Measurements from ENCODE around the gene CLDN4.
A peak's percentile ranks its signal among the peaks of the same experiment; 100 is the strongest.
"Not testable (repeated sequence)": the region's sequence is repeated elsewhere in the genome, so short reads cannot be mapped to it uniquely, and the experiment has no call there.

The CLDN4 gene

DNA sequence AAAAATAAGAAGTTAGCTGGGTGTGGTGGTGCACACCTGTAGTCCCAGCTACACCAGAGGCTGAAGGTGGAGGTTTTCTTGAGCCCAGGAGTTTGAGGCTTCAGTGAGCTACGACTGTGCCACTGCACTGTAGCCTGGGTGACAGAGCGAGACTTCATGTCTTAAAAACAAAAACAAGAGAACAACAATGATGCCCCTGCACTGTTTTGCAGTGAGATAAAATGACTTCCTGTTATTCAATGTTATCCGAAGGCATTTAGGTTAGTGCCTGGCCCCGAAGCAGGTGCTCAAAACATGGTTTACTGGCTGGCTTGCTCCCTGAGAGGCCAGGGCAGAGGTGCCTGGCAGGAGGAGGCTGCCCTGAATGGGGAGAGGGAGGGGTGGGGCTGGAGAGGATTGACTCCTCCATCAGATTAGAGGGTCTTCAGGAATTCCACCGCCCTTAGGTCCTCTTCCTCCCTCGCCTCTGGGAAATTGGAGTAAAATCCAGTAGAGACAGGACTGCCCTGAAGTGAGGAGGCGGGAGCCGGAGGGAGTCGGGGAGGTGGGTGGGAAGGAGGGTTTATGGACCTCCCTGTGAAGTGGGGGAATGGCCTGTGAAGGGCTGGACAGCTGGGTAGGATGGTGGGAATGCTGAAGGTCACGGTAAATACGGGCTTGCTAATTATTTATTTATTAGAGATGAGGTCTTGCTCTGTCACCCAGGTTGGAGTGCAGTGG is 6.8 kb upstream of the CLDN4 start:
- no peak for DNase-seq

DNA sequence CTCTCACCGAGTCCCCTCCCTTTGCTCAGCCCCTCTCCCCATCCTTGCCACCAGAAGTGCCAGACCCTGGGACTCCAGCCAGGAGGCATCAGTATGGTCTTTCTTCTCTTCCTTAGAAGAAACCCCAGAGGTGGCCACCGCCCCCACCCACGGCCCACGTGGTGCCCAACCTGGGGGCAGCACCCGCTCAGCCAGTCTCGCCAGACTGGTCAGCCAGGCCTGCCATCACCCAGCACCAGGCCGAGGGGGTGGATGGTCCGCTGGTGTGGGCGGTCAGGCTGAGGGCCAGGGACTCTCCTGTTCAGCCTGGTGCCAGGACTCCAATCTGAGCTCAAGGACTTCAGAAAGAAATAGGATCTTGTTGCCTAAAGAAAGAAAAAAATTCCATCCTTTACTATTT is 5.8 kb upstream of the CLDN4 start:
- no peak for DNase-seq

- no peak for DNase-seq
Measured at GRCh38 chr7:73827567-73828106, 3.2 kb upstream of the CLDN4 start.

DNA sequence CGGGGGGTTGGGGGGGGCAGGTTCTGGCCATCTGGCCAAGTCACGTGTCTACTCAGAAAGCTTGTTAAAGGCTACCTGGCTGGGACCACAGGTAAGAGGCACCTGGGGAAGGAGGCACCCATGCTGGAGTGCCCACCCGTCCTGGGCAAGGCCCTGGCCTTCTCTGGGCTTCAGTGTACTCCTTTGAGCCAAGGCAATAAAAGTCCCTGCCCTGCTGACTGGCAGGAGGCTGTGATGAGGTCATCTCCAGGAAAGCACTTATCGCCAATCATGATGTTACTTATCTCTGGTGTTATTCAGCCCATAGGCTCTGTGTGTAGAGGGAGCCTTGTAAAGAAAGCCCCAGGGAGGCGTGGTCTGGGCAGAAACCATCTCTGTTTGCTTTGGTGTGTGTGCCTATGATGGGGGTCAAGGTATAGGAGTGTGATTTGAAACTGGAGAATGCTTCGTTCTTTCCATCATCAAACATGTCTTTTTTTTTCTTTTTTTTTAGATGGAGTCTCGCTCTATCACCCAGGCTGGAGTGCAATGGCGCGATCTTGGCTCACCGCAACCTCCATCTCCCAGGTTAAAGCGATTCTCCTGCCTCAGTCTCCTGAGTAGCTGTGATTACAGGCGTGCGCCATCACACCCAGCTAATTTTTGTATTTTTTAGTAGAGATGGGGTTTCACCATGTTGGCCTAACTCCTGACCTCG is 2.5 kb upstream of the CLDN4 start:
- no peak for DNase-seq

- no peak for DNase-seq
Measured at GRCh38 chr7:73828972-73829371, 1.8 kb upstream of the CLDN4 start.

DNA sequence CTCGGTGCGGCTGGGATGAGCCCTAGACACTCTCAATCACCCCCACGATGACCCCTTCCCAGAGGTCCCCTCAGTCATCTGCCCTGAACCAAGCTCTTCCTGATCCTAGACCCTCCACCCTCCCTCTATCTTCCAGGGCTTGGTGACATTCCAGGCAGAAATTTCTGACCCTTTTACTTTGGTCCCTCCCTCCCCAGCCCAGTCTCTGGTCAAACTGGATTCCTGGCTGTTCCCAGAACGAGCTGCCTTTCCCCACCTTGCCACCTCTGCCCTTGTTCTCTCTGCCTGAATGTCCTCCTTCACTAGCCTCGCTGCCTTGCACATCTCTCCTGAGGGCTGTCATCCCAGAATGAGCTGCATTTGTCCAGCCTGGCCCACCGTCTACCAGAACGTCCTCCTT is 1.3 kb upstream of the CLDN4 start:
- DNase-seq, result no peak

GRCh38 chr7:73829921-73830680 is 695 bp upstream of the CLDN4 start:
- DNase-seq, result no peak

- no peak for DNase-seq
Measured at GRCh38 chr7:73831584-73831833, 713 bp downstream of the CLDN4 start.

GRCh38 chr7:73831834-73832651 is 1.2 kb downstream of the CLDN4 start:
- DNase-seq, result no peak

DNA sequence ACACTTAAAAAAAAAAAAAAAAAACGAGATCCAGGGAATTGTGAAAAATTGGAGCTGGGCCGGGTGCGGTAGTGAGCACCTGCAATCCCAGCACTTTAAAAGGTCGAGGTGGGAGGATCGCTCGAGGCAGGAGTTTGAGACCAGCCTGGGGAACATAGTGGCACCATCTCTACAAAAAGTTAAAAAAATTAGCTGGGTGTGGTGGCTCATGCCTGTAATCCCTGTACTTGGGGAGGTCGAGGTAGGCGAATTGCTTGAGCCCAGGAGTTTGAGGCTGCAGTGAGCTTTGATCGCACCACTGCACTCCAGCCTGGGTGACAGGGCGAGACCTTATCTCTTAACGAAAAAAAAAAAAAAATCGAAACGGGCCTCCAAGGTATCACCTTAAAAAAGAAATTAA is 2.0 kb downstream of the CLDN4 start:
- DNase-seq, result no peak

DNA sequence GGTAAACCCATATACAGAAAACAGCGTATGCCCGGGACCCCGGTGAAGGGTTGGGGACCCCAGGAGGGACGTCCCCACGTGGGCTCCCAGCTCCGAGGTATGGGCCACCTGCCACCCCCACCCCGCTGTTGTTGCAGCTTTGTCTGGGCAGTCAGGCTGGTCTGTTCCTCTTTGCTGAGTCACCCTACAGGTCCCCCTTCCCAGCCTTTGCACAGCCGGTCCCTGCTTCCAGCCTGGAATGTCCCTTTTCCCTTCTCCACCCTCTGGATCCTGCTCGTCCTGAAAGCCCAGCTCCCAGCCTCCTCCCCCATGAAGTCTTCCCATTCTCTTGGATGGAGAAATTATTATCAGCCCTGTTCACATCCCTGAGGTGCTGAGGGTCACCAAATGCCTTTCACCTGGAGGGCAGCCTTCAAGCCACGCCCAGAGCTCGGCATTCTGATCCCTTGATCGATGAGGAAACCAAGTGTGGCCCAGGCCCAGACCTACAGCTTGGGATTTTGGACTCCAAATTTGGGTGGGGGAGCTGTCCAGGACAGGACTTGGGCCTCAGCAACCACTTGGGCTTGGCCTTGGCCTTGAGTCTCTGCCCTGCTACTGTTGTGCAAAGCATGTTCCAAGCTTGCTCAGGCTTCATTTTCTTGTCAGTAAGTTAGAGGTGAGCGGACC is 2.6 kb downstream of the CLDN4 start:
- no peak for DNase-seq

- DNase-seq, result no peak
Measured at GRCh38 chr7:73834626-73835191, 3.9 kb downstream of the CLDN4 start.

DNA sequence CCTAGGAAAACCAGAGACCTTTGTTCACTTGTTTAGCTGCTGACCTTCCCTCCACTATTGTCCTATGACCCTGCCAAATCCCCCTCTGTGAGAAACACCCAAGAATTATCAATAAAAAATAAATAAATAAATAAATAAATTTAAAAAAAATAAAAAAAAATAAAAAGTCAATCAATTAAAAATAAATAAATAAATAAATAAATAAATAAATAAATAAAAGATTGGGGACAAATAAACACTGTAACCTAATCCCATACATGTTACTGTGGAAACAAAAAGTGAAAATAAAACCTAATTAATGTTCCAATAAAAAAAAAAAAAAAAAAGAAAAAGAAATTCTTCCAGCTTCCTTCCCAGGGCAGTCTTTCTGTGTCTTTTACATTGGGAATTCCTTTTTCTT is 6.4 kb downstream of the CLDN4 start:
- not testable (repeated sequence) for DNase-seq

DNA sequence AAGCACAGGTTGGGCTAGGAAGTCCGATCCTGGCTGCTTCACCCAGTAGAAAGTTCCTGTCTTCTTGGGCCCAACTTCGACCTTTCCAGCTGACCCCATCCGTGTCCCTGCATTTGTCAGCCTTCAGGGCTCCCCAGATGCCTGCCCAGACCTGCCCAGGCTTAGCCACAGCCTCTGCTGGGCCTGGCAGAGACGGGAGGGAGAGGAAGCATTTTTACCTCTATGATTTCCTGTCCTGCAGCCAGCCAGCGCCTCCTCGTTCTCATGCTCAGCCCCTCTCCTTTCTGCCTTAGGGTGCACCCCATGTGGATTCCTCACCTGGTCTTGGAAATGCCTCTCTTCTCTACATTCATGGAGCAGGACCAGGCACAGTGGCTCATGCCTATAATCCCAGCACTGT is 7.8 kb downstream of the CLDN4 start:
- DNase-seq, result no peak

DNA sequence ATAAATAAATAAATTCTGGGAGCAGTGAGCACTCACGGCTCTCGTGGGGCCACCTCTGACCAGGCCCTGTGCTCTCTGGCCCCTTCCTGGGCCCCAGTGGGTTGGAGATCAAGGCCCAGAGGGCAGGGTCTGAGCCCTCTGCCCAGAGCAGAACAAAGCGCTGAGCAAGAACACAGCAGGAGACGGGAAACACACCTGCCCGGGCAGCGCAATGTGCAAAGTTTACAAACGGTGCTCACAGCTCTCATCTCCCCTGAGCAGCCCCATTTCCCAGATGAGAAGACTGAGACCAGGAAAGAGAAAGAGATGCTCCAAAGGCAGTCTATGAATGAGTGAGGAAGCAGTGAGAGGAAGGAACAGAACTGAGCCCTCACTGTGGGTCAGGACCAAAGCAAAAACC is 8.5 kb downstream of the CLDN4 start:
- DNase-seq, result no peak

DNA sequence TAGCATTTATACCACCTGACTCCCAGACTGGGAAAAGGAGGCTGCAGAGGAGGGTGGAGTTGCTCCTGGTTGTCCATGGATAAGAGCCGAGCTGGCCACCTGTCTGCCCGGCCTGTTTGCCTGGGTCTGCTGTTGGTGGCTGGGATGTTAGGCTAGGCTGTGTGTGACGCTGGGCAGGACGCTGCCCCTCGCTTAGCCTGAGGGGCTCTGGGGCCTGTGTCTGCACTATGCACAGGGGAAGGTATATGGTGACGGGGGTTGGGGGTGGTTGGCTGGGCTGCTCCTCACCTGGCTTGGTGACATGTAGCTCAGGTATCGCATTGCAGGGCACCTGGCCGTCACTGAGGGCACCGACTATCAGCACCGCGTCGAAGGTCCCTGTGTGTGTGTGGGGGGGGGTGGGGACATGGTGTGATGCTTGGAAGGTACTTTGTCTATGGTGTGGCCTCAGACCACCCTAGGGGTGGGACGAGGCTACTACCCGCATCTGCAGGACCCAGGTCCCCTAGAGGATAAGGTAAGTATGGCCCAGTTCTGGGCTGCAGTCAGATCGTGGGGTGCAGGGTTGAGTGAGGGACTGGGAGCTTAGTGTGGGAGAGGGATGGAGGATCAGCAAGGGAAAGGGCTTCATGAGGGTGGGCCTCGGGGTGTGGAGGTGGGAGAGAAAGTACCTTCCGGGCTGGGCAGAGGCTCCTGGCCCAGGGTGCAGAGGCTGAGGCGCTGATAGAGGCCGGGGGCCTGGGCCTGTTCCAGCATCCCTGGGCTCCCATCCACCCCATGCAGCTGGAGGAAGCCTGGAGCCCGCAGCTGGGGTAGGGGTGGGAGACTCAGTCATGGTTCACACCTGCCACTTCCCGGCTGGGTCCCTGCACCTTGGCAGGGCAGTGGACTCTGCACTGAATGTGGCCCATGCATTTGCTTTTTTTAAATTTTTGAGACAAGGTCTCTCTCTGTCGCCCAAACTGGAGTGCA is 9.2 kb downstream of the CLDN4 start:
- no peak for DNase-seq

DNA sequence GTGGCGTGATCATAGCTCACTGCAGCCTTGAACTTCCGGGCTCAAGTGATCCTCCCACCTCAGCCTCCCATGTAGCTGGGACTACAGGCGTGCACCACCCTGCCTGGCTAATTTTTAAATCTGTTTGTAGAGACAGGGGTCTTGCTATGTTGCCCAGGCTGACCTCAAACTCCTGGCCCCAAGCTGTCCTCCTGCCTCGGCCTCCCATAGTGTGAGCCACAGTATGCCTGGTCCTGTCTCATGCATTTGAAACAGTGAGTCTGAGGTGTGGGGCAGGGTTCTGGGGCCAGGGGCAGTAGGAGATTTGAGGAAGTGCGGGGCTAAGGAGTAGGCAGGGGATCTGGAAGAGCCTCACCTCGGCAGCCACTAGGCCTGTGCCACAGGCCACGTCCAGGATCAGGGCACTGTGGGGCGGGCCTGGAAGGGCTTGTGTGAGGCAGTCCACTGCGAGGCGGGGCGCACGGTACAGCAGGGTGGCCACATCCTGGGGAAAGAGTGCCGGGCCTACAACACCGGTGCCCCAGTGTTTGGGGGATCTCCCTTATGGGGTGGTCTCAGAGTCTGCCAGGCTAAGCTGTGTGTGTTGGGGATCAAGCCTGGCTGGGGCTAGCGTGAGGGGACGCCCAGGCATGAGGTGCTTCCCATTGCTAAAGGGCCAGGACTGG is 10.1 kb downstream of the CLDN4 start:
- no peak for DNase-seq

GRCh38 chr7:73841689-73842066 is 10.9 kb downstream of the CLDN4 start:
- no peak for DNase-seq

DNA sequence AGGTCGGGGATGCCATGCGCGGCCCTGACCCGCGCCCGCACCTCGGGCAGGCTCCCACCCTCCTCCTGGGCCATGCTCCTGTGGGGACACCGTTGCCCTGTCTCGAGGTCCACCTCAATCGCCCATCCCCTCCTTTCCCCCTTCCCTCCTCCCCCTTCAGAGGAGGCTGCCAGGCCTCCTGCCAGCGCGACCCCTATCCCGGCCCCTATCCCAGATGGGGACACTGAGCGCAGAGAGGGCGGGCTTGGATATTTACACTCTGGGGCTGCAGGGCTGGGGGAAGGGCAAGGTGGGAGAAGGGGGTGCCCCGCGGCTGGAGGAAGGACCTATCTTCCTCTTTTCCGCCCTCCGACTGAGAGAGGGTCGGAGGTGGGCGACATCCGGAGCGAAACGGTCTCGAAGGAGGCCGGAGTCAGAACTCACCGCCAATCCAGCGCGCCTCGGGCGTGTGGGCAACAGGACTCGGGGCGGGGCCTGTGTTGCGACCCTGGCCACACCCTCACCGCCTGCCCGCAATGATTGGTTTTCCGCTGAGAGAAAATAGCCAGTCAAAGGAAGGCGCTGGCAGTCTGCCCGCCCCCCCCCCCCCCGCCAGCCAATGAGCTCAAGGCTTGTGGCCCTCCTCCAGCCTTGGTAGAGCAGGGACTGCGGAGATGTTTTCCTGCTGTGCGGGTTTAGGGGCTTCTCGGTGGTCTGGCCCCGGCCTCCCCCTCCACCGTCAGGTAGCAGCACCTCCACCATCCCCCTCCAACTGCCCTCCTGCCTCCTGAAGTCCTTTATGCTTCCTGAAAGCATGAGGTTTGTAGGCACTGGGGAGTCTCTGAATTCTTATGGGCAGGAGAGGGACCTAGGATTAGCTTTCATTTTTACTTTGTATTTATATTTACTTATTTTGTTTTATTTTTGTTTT is 11.5 kb downstream of the CLDN4 start, which contains the start of gene METTL27:
Gene METTL27, minus strand, starts transcription at position 450 of the 910 bp plus-strand sequence. Its CDS starts 376 bp downstream, at position 74.
- DNase-seq, result peak; percentile 91

All from activated CD8-positive, alpha-beta memory T cell treated with anti-CD3 and anti-CD28 coated beads, Interleukin-2, amount 50 U/mL, for 48 hours (primary cell).